ENCODE measurements around the gene IFNGR1. TPM values are rescaled to one million over a fixed set of nuclear protein-coding genes. Genes with fewer than 3 reads are reported as not detected.

Gene IFNGR1
- total RNA-seq, 6 experiments from 2014 or later: 25.8 to 88.8 (median 37.4) TPM

DNA sequence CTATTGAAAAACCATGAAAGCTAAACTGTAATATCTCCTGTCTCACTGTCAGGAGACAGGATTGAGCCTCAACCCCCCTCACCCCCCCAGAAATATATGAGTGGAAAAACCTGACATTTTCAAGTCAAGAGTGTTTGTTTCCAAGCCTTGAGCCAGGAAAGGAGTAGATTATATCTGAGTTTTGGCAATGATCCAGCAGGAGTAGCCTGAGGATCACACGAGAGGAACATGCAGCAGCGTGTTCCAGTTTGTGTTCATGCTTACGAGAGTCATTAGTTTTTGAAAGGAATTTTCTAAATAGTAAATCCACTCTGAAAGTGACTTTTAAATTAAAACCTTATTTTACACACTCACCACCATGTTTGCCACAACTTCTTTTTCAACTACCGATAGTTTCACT is 61.6 kb downstream of the IFNGR1 start:
- no peaks in the 10 kb centered on the region for H3K4me1 ChIP-seq
- WGBS (ENCODE audit: insufficient coverage, low coverage, low lambda C conversion rate, missing lambda C conversion rate): 56% methylated on average over 4 of the region's 4 CpGs
- TF ChIP-seq POLR2A (IDR thresholded peaks at IDR 0.05): no peak
- no peaks in the 10 kb centered on the region for H3K27me3 ChIP-seq
- intact Hi-C loops (cut with DNase I): no loop called here
- no peaks in the 10 kb centered on the region for H3K36me3 ChIP-seq
- H3K4me3 ChIP-seq: no peak overlapping the region
- no peak overlapping the region for H3K27ac ChIP-seq
- no peak for ATAC-seq
- H3K9me3 ChIP-seq: no peaks in the 10 kb centered on the region
- no peak for DNase-seq

DNA sequence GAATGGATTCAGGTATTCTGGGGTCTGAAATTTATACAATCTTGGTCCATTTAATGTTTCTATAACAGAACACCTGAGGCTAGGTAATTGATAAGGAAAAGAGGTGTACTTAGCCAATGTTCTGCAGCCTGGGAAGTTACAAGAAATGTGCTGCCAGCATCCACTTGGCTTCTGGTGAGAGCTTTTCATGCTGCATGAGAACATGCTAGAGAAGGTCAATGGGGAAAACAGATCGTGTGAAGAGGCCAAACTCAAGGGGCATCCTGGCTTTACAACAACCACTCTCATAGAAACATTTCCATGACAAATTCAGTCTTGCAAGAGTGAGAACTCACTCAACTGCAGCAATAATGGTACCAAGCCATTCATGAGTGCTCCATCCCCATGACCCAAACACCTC is 62.5 kb downstream of the IFNGR1 start:
- DNase-seq: no peak
- intact Hi-C loops (cut with DNase I): no loop called here
- TF ChIP-seq, protein P1, sequence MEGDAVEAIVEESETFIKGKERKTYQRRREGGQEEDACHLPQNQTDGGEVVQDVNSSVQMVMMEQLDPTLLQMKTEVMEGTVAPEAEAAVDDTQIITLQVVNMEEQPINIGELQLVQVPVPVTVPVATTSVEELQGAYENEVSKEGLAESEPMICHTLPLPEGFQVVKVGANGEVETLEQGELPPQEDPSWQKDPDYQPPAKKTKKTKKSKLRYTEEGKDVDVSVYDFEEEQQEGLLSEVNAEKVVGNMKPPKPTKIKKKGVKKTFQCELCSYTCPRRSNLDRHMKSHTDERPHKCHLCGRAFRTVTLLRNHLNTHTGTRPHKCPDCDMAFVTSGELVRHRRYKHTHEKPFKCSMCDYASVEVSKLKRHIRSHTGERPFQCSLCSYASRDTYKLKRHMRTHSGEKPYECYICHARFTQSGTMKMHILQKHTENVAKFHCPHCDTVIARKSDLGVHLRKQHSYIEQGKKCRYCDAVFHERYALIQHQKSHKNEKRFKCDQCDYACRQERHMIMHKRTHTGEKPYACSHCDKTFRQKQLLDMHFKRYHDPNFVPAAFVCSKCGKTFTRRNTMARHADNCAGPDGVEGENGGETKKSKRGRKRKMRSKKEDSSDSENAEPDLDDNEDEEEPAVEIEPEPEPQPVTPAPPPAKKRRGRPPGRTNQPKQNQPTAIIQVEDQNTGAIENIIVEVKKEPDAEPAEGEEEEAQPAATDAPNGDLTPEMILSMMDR (IDR thresholded peaks at IDR 0.05): no peak
- no peak for TF ChIP-seq POLR2A (IDR thresholded peaks at IDR 0.05)
- H3K27me3 ChIP-seq: no peaks in the 10 kb centered on the region
- H3K4me1 ChIP-seq: no peaks in the 10 kb centered on the region
- H3K27ac ChIP-seq: no peak overlapping the region
- ATAC-seq: no peak
- H3K9me3 ChIP-seq: no peaks in the 10 kb centered on the region
- H3K4me3 ChIP-seq: no peak overlapping the region
- 38% methylated on average over 1 of the region's 1 CpG for WGBS (ENCODE audit: insufficient coverage, low coverage, low lambda C conversion rate, missing lambda C conversion rate)
- no peaks in the 10 kb centered on the region for H3K36me3 ChIP-seq

DNA sequence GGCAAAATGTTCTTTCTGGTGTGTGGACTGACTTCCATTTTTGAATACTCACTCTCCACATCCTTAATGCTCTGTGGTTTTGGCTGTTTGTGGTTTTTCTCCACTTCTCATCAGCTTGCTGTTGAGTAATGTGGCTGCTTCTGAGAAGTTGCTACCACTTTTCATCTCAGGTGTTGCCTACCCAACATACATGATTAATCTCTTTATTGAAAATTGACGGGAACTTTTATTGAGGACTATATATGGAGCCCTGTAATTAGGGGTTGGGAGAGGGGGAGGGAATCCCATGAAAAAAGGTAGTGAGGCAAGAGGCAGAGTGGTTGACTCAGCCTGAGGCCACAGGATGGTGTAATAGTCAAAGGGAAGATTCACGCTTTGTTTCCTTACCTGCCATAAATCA is 63.4 kb downstream of the IFNGR1 start:
- no peak for TF ChIP-seq POLR2A (IDR thresholded peaks at IDR 0.05)
- TF ChIP-seq, protein P1 (IDR thresholded peaks at IDR 0.05): no peak
- H3K4me1 ChIP-seq: no peaks in the 10 kb centered on the region
- H3K9me3 ChIP-seq: no peaks in the 10 kb centered on the region
- WGBS (ENCODE audit: insufficient coverage, low coverage, low lambda C conversion rate, missing lambda C conversion rate): 51% methylated on average over 2 of the region's 2 CpGs
- H3K27ac ChIP-seq: no peak overlapping the region
- intact Hi-C loops (cut with DNase I): no loop called here
- H3K27me3 ChIP-seq: no peaks in the 10 kb centered on the region
- DNase-seq (no peak), ATAC-seq (peak; percentile 29 to 48 (median 42))
- H3K4me3 ChIP-seq: no peak overlapping the region
- no peaks in the 10 kb centered on the region for H3K36me3 ChIP-seq

DNA sequence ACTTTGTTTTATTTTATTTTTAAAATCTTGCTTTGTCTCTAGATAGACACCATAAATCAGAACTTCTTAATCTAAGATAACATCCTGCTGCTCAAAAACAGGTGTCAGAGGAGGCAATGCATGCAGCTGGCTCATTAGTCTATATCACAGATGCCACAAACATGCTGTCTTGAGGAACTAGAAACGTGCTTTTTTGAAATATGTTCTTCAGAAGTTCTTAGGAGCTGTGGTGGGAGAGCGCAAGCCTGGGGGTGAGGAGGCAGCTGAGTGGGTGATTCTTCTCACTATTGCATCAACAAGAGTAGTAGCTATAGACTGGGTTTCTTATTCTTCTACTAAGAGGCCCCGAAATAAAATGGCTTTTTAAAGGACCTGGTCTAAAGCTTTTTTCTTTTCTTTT is 69.1 kb downstream of the IFNGR1 start:
- no peak for DNase-seq
- H3K27me3 ChIP-seq: no peaks in the 10 kb centered on the region
- H3K4me1 ChIP-seq: peaks cover 0 to 5% (median 0%) of the 10 kb centered on the region in 4 donors
- 80% methylated on average over 3 of the region's 3 CpGs for WGBS (ENCODE audit: insufficient coverage, low coverage, low lambda C conversion rate, missing lambda C conversion rate)
- no peak for ATAC-seq
- no peaks in the 10 kb centered on the region for H3K36me3 ChIP-seq
- TF ChIP-seq POLR2A (IDR thresholded peaks at IDR 0.05): no peak
- TF ChIP-seq, protein P1 (IDR thresholded peaks at IDR 0.05): no peak
- H3K9me3 ChIP-seq: no peaks in the 10 kb centered on the region
- no peak overlapping the region for H3K27ac ChIP-seq
- no peak overlapping the region for H3K4me3 ChIP-seq
- intact Hi-C loops (cut with DNase I): no loop called here

DNA sequence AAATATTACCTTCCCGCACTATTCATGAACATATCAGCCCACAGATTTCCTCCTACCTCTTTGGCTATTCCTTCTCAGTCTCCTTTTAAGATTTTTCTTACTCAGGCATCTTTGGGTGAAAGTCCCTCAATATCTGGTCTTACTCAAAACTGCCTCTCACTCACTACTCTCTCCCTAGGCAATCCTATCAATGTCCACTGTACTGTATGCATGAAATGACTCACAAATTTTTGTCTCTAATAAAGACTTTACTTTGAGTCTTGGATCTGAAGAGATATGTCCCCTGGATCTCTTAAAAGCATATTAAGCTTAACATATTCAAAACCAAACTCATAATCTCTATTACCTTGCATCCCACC is 70.2 kb downstream of the IFNGR1 start:
- TF ChIP-seq POLR2A (IDR thresholded peaks at IDR 0.05): no peak
- TF ChIP-seq, protein P1 (IDR thresholded peaks at IDR 0.05): no peak
- ATAC-seq: no peak
- WGBS (ENCODE audit: insufficient coverage, low coverage, low lambda C conversion rate, missing lambda C conversion rate): 64% methylated on average over 1 of the region's 1 CpG

More for the DNA sequence above, 70.2 kb downstream of the IFNGR1 start:
- H3K36me3 ChIP-seq: no peaks in the 10 kb centered on the region
- no peaks in the 10 kb centered on the region for H3K9me3 ChIP-seq
- peaks cover 0 to 5% (median 0%) of the 10 kb centered on the region in 4 donors for H3K4me1 ChIP-seq
- H3K27me3 ChIP-seq: no peaks in the 10 kb centered on the region
- no peak overlapping the region for H3K4me3 ChIP-seq
- DNase-seq: no peak
- intact Hi-C loops (cut with DNase I): no loop called here
- no peak overlapping the region for H3K27ac ChIP-seq

Data from right lobe of liver (tissue), 6 donors.